GM19240 (cell line): ENCODE measurements around the gene MRM1.

Source experiments
- DNase-seq: peaks from one replicate; pipeline ENCODE4 v3.0.0; 2011; ENCODE audit warnings: low spot score; ENCODE audit not compliant: insufficient read length

Gene MRM1, protein sequence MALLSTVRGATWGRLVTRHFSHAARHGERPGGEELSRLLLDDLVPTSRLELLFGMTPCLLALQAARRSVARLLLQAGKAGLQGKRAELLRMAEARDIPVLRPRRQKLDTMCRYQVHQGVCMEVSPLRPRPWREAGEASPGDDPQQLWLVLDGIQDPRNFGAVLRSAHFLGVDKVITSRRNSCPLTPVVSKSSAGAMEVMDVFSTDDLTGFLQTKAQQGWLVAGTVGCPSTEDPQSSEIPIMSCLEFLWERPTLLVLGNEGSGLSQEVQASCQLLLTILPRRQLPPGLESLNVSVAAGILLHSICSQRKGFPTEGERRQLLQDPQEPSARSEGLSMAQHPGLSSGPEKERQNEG

DNA sequence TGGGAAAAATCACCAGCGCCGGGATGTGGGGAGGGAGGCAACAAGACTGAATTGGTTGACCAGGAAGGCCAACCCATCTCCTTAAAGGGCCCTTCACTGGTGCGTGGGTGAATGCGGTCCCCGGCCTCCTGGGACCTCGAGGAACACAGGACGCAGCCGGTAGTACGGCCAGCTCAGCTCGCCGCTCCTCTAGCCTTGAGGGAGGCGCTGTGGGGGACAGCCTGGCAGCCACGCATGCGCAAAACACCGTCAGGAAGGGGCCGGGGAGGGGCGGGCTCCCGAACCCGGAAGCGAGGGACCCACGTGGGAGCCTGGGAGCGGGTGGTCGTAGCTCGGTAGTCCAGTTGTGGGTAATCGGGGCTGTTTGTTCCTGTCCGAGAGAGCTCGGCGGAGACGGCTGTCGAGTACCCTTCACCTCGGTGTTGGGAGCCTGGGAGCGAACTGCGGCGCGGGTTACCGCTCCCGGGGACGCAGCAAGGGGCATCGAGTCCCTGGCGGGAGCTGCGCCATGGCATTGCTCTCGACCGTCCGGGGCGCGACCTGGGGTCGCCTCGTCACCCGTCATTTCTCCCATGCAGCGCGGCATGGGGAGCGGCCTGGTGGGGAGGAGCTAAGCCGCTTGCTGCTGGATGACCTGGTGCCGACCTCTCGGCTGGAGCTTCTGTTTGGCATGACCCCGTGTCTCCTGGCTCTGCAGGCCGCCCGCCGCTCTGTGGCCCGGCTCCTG lies at the start of gene MRM1:
MRM1 (plus strand) TSS at position 281 of the 727 bp plus-strand sequence; CDS start at position 509, 228 bp downstream.
- peak; percentile 86 for DNase-seq

DNA sequence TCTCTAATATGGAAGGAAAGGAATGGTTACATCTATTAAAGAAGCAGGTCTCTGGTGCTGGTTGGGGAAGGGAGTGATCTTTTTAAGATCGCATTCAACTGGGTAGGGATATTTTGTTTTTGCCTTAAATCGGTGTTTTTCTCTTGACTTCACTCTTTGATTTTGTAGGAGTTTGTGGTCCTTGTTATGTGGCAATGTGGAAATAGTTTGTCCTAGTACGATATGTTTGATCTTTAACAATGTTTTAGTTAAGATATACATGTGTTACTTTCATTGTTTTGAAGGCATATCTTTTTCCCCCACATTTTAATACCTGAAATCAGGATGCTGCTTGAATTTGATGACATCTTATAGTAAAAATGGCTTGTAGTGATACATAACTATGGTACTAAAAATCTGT lies 47.9 kb upstream of the MRM1 start:
- no peak for DNase-seq

DNA sequence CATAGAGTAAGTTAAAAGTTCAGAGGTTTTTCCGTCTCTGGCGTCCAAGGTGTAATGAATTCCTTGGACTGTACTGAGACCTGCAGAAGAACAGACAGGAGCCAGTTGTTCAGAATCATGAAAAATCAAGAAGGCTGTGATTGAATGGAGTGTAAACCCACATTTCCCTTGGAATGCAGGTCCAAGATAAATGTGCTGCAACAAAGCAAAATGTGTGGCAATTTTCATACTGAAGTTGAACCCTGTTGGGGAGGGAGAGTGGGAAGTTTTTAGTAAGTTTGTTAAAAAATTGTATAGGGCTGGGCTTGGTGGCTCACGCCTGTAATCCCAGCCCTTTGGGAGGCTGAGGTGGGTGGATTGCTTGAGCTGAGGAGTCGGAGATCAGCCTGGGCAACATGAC lies 35.3 kb upstream of the MRM1 start:
- no peak for DNase-seq

DNA sequence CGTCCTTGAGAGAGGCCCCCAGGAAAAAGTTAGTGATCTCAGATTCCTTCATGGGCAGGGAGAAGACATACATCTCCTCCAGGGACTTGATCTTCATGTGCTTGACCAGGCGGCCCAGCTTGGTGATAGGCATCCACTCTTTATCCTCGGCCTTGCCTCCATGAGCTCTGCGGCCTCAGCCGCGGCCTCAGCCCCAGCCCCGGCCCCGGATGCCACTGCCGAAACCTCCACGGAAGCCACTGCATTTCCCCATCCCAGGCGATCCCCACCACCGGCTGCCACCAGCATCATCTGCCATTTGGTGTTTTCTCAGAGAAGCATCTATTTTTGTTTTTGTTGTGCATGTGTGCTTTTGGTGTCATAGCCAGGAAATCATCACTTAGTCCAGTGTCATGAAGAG lies 26.4 kb upstream of the MRM1 start:
- no peak for DNase-seq

DNA sequence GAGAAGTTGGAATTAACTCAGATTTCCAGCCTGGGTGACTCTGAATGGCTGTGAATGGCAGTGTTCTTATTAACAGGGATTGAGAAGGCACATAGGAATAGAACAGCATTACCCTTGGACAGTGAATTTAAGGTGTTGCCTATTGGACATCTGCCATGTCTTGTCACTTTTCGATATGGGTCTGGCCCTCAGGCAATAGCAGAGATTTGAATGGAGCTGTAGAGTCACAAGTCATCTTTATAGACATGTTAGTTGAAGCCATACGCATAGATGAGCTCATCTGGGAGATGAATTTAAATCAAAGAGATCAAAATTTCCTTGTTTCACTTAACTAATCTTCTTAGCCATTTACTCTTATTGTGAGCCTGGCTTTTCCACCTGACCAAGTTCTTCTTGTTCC lies 24.6 kb upstream of the MRM1 start:
- DNase-seq, result no peak

DNA sequence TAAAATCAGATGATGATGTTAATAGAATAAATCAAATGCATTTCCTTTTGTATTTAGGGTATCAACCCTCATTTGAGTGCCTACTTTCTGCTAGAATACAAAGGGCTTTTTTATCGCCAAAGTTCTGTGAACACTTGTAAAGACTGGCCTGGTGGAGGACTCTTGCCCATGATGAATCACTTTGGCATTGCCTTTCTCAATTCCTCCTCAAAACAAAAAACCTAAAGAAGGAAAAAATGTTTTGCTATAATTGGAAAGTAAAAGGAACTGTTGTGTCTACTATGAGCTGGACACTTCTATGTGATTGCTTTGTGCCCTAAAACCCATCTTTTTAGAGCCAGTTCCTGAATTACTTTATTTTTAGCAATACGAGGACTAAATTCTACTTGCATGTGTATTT lies 22.7 kb upstream of the MRM1 start:
- no peak for DNase-seq

DNA sequence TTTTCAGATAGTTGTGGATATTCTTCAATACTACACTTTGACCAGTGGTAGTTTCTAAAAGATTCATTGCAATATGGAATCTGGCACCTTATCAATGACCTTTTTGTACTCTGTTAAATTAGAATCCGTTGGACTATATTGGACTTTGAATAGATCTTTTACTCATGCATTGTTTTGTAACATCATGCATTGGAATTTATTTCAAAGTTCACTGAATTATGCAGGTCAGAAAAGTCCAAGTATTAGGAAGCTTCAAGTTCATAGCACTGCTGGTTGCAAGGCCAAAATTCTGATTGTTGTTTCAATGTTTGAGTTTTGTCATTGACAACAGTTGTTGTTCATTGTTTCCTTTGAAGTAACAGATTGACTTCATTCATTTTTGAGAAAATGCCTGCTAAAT lies 17.6 kb upstream of the MRM1 start:
- no peak for DNase-seq

DNA sequence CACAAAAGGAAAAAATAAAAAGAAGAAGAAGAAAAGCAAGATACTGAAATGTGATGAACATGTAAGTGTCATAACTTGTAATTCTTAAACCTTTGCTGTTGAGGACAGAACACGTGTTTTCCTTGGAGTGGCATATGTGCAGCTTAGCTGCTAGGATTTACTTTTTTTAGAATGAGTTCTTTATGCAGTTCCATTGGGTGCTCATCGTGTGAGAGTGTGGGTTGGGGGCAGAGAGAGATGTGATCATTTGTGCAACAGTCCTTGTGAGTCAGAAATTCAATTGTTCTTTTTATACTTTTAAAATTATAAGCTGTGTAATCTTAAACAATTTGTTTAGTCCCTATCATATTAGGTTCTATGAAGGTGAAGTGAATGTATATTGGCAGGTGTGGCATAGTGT lies 15.2 kb upstream of the MRM1 start:
- no peak for DNase-seq

DNA sequence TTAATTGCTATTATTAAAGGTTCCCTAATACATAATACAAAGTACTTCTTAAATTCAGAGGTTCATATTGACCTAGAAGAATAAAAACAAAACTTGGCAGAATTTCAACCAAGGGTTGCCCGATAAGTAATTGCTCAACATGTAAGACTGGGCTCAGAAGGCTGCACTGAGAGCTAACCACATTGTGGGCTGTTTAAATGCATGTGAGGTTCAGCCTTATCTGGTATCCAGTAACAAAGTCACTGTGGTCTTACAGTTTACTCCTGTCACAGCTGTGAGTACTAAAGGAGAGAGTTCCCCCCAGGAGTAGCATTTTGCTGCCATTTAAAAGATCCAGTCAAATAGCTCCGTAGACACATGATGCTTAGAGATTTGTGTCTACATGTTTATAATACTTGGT lies 11.3 kb upstream of the MRM1 start:
- no peak for DNase-seq

DNA sequence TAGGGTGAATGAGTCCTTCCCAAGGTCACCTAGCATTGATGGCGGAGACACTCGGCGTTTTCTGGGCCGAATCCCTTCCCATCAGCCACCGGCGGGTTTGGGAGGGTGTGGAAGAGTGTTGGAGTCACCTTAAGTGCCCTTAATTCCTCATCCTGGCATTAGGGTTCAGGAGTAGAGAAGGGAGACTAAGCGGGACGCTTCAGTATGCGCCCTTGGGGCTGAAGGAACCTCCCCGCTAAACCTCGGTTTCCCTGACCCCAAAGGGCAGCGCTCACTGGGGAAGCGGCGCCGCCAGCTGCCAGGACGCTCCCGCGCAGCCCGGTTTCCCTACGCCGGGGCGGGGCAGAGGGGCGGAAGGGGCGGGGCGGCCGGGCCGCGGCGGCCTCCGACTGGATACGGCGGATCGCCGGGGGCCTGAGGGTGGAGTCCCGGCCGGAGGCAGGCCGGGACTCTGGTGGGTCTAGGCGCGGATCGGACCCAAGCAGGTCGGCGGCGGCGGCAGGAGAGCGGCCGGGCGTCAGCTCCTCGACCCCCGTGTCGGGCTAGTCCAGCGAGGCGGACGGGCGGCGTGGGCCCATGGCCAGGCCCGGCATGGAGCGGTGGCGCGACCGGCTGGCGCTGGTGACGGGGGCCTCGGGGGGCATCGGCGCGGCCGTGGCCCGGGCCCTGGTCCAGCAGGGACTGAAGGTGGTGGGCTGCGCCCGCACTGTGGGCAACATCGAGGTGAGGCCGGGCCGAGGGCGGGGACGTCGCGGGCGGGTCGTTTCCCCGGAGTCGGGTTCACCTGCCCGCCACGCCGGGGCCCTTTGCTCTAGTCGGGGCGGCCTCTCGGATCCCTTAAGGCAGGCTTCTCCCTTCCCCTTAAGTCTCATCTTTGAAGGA lies 9.7 kb upstream of the MRM1 start, which contains the start of gene DHRS11:
DHRS11 (plus strand) TSS at position 446 of the 882 bp plus-strand sequence; CDS start at position 577, 131 bp downstream.
- DNase-seq, result peak; percentile 77

DNA sequence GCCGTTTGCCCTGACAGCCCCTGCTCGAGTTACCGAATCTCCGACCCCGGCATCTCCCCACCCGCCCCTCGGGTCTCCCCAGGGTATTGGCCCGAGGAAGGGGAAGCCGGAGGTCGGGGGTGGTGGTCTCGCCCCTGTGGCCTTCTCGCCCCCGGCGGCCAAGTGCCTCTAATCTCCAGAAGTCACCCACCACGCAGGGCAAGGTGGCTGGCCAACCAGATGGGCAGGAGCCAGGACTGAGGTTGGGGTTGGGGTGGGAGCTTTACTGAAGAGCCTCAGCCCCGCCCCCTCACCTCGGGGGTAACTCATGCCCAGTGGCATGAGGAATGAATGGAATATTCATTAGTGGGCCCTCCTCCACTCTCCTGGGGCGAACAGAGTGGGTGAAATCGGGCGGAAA lies 9.1 kb upstream of the MRM1 start:
- no peak for DNase-seq

DNA sequence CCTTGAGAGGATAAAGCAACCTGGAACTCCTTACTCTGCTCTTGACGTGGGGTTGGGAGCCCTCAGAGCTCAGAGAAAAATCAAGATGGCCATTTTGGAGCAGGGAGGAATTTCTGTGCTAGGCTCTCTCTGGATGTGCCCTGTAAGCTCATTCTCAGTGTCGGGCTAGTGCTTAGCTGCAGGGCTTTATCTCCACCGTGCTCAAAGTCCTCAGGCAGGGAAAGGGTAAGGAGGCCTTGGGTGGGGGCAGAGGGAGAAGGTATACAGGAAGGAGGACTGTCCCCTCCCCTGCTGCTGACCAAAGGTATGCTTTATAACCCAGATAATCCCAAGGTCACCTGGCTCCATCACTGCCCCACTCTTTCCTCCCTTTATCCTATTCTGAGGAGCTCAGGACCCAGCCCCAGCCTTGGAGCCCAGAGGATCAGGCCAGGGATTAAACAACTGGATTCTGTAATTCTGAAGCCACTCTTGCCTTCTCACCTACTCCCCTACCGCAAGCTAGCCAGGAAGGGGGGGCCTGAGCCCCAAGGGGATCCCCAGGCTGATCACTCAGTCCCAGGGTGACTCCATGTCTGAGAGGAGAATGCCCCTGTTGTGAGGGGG lies 8.6 kb upstream of the MRM1 start:
- no peak for DNase-seq

DNA sequence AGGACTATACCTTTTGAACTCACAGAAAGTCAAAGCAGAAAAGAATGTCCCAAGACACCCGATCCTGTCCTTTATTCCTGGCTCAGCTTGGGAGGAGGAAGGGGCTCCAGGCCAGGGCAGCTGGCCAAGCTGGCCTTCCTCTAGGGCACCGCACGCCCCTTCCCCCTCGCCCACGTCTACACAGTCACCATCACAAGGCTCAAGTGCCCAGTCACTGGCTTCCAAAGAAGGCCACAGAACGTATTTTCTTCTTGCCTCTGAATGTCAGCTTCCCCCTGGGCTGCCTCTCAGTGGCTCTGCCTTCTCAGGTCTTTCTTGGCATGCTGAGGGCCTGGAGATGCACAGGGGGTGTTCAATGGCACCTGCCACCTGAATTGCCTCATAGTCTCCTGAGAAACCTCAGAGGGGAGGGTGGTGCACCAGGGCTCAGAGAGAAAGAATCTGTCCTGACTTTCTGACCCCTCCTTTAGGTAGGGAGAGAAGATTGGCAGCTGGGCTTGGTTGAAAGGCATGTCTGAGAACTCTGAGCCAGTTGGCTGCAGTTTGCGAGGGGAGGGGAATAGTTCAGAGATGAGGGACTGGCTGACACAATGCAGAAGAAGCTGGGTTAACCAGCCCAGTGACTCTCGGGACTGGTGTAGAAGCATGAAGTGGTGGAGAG lies 7.6 kb upstream of the MRM1 start:
- DNase-seq, result no peak

DNA sequence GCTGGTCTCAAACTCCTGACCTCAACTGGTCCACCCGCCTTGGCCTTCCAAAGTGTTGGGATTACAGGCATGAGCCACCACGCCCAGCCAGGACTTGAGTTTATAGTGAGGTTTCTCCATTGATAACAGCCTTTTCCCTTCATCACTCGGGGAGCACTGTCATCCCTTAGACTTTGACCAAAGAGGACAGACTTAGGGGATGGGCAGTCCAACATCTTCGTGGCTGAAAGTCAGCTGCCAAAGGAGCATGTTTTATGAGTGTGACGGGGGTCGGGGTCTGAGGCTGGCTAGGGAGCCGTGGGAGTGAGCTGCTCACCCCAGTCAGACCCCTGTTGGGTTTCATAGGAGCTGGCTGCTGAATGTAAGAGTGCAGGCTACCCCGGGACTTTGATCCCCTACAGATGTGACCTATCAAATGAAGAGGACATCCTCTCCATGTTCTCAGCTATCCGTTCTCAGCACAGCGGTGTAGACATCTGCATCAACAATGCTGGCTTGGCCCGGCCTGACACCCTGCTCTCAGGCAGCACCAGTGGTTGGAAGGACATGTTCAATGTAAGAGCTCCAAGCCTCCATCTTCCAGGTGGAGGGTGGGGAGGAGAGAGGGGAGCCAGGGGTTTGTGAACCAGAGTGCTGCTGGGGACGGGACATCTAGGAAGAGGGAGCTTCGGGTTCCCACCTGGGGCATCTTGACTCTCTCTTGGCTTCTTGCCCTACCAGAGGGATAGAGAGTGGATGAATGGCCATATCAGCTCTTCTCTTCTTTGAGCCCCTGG lies 6.6 kb upstream of the MRM1 start:
- DNase-seq, result no peak

DNA sequence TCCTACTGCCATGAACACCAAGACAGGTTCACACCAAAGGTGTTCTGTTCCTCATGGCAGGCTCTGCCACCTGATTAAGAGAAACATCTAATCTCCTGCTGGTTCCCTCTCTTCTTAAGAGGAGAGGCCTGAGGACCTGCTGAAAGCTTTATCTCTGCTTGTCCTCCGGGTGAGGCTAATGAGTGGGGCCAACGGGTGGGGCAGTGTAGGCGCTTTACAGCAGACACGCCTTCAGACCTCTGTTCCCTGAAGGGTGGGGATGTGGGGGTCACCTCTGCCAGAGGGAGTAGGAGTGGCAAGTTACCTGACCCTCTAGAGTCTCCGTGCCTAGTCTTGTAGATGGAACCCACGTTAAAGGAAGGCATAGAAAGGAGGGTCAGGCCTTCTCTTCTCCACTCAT lies 4.2 kb upstream of the MRM1 start:
- DNase-seq, result no peak

DNA sequence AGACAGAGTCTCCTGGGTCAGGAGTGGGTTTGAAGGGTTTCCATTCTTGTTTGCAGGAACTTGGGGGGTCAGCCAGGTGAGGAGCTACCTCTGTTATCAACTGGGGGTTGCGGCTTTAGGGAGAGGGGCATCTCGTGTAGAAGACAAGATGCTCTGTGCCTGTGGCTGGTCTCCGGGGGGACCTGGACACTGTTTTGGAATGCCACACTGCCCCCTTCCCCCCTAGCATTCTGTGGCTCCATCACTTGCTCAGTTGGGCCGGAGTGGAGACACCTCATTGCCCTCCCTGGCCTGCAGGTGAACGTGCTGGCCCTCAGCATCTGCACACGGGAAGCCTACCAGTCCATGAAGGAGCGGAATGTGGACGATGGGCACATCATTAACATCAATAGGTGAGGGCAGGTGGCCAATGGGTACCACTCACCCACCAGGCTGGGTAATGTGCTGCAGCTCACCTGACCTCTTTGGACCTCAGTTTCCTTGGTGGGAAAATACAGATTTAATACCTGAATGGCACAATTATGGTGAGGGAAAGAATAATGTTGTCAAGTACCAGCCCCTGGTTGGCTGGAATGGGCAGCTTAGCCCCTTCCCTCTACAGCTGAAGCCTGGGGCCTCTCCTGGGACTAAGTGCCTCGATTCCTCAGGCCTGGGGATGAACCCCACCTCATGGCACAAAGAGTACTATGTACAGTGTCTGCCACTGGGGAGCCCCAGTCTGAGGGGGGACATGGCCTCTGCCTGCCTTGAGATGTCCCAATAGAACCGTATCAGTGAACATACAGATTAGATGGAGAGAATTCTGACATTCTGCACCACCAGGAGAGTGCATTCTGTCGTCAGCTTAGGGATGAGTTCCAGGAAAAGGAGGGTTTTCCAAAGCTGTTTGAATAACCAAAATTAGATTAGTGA lies 3.3 kb upstream of the MRM1 start:
- DNase-seq, result no peak

DNA sequence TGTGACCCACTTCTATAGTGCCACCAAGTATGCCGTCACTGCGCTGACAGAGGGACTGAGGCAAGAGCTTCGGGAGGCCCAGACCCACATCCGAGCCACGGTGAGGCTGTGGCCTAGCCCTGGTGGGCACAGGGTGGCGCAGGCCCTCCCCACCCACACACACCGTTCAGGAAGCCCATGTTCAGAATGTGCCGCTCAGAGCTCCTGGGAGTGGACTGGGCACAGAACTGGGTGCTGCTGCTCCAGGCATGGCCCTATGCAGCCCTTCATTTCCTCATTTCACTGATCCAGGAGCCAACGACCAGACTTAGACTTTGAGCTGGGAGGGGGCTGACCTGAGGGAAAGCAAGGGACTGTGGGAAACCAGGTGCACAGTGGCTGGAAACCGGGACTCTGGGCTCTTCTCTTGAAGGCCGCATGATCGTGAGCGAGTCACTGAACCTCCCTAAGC lies 2.4 kb upstream of the MRM1 start:
- no peak for DNase-seq

DNA sequence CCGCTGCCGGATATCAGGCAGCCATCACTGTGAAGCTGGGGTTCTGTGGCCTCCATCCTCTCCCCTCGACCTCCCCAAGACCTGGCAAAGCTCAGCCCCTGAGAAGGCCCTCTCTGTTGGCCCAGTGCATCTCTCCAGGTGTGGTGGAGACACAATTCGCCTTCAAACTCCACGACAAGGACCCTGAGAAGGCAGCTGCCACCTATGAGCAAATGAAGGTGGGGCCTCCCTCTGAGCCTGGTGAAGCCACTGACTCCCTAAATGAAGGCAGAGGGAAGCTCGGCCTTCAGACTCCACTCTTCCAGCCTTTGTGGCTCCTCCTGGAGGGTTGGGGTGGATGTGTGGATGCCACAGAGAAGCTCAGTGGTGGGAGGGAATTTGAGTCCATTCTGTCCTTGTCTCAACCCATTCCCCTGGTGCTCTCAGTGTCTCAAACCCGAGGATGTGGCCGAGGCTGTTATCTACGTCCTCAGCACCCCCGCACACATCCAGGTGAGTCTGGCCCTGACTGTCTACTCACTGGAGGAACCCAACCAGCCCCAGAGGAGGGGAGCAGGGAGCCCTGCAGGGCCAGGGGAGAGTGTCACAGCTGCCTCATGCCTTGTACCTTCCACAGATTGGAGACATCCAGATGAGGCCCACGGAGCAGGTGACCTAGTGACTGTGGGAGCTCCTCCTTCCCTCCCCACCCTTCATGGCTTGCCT lies 1.7 kb upstream of the MRM1 start:
- no peak for DNase-seq
